Activated CD8-positive, alpha-beta T cell treated with anti-CD3 and anti-CD28 coated beads for 36 hours (primary cell): ENCODE data around the gene ABCD1. TPM values are rescaled to one million over a fixed set of nuclear protein-coding genes. Genes with fewer than 3 reads are reported as not detected.
A peak's percentile ranks its signal among the peaks of the same experiment; 100 is the strongest.
"Not testable (repeated sequence)": the region's sequence is repeated elsewhere in the genome, so short reads cannot be mapped to it uniquely, and the experiment has no call there.

Experiments
- ATAC-seq: fragments of 200-7000 bp; cut with Tn5 transposase; one replicate; pipeline ENCODE4 v1.10.0; 2021; ENCODE audit warnings: mild to moderate bottlenecking, moderate library complexity
- CTCF ChIA-PET: fragments of 350-600 bp; sonication (Branson Sonifier 250); formaldehyde crosslinking; loops from one replicate; lab custom pipeline; 2021; ENCODE audit warnings: antibody characterized with exemption; lab: Charles Lee
- POLR2A ChIA-PET: fragments of 350-600 bp; sonication (Branson Sonifier 250); formaldehyde crosslinking; loops from one replicate; lab custom pipeline; 2021; ENCODE audit warnings: antibody characterized with exemption; lab: Charles Lee
- DNase-seq: peaks from one replicate; pipeline ENCODE4 v3.0.0-alpha.2; 2020
- H3K27ac Mint-ChIP-seq: one replicate; pipeline ENCODE4 v1.8.0; 2021; ENCODE audit warnings: mild to moderate bottlenecking, mixed read lengths
- H3K27me3 Mint-ChIP-seq: one replicate; pipeline ENCODE4 v1.8.0; 2021; ENCODE audit warnings: mixed read lengths
- H3K36me3 Mint-ChIP-seq: one replicate; pipeline ENCODE4 v1.8.0; 2021; ENCODE audit warnings: low read depth, mixed read lengths
- H3K4me1 Mint-ChIP-seq: one replicate; pipeline ENCODE4 v1.8.0; 2021; ENCODE audit warnings: low read depth, mixed read lengths
- H3K4me3 Mint-ChIP-seq: one replicate; pipeline ENCODE4 v1.8.0; 2021; ENCODE audit warnings: mild to moderate bottlenecking, moderate library complexity, mixed read lengths
- H3K9me3 Mint-ChIP-seq: one replicate; pipeline ENCODE4 v1.8.0; 2021; ENCODE audit warnings: mixed read lengths
- CTCF ChIP-seq: fragments of 200-600 bp; IDR thresholded peaks from one replicate; pipeline ENCODE4 v1.8.0; 2022; ENCODE audit warnings: antibody characterized with exemption, mild to moderate bottlenecking
- intact Hi-C: fragments of 100-400 bp; cut with micrococcal nuclease; formaldehyde crosslinking; loops from one replicate; pipeline ENCODE4 v1.10.0; 2022
- total RNA-seq, 2 experiments: library from RNA; stranded (reverse); gene quantifications; one replicate each; pipeline ENCODE4 v1.2.3, GENCODE V29; 2021

The ABCD1 gene
- 1 to 10 TPM; 3.9 to 4.4 TPM for total RNA-seq

DNA sequence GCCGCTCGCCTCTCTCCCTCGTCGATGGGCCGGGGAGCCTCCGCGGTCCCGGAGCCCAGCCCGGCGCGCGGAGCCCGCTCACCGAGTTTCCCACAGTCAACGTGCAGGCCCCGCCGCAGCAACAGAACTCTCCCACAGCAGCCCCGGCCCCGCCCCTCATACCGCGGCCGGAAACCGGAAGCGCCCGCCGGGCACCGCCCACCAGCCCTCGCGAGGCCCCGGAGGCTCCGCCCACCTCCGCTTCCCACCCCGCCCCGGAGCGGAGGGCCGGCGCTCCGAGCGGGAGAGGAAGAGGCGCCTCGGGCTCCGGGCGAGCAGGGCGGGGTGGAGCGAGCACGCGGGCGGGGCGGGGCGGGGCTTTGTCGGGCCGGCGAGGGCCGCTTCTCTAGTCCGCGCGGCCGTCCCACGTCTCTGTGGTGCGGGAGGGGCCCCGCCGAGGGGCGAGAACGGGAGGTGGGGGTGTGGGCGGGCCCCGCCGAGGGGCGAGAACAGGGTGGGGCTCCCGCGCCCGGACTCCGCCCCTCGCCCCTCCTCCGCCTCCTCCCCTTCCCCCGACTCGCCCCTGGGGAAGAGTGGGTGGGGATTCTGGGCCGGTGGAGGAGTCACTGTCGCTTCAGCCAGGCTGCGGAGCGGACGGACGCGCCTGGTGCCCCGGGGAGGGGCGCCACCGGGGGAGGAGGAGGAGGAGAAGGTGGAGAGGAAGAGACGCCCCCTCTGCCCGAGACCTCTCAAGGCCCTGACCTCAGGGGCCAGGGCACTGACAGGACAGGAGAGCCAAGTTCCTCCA lies at the start of gene ABCD1, which contains the start of gene BCAP31:
TSS of gene ABCD1 (plus strand) at position 605 of the 787 bp plus-strand sequence. CDS start 411 bp downstream, outside the sequence.
TSS of gene BCAP31 (minus strand) at position 136 of the 787 bp plus-strand sequence. CDS start 1,143 bp downstream, outside the sequence.
- Mint-ChIP-seq H3K4me1 (peaks cover 23% of the 10 kb centered on the region), H3K4me3 (peak within 1 kb of the TSS; percentile 89), H3K9me3 (no peaks in the 10 kb centered on the region), H3K27me3 (no peaks in the 10 kb centered on the region), H3K36me3 (peaks cover 20% of the 10 kb centered on the region), H3K27ac (peak within 1 kb of the TSS; percentile 88)
- intact Hi-C loops = no loop called here
- TF ChIP-seq CTCF = no peak
- CTCF ChIA-PET = interaction anchor here (0.7 kb wide), 1 partner anchor 9 kb away, joined by 4 read pairs; no protein-coding TSS in a partner anchor
- DNase-seq (peak; percentile 89), ATAC-seq (peak; percentile 85)
- POLR2A ChIA-PET = no interaction called here

DNA sequence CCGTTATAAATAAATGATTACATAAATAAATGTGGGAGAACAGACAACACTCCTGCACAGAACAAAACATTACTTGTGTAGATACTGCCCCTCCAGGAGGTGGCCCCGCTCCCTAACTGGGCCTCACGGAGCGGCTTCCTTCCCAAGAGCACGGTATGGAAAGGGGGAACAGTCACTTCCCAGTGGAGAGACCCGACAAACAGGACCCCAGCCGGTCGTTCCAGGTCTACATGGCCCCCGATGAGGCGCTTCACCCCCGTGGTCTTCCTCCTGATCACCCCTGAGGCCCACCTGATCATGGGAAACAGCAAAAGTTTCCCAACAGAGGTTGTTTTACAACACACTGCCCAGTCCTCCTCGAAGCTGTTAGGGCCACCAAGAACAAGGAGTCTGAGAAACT lies 43.5 kb upstream of the ABCD1 start:
- no peaks in the 10 kb centered on the region for H3K9me3 Mint-ChIP-seq
- H3K27ac Mint-ChIP-seq = no peak overlapping the region
- TF ChIP-seq CTCF = no peak
- ChIA-PET POLR2A (no interaction called here), CTCF (no interaction called here)
- intact Hi-C loops = no loop called here
- no peak overlapping the region for H3K4me3 Mint-ChIP-seq
- peaks cover 5% of the 10 kb centered on the region for H3K27me3 Mint-ChIP-seq
- H3K36me3 Mint-ChIP-seq = no peaks in the 10 kb centered on the region
- DNase-seq = no peak
- no peak for ATAC-seq
- H3K4me1 Mint-ChIP-seq = no peaks in the 10 kb centered on the region

DNA sequence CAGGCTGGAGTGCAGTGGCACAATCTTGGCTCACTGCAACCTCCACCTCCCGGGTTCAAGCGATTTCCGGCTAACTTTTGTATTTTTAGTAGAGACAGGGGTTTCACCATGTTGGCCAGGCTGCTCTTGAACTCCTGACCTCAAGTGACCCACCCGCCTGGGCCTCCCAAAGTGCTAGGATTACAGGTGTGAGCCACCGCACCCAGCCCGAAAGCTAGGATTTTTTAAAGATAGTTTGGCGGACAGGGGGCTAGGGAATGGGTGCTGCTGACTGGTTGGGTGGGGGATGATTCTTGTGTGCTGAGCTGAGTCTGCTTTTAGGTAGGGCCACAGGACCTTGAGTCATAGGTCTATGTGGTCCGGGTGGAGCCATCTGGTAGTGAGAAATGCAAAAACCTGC lies 41.2 kb upstream of the ABCD1 start:
- H3K4me1 Mint-ChIP-seq, intact Hi-C loops, H3K9me3 Mint-ChIP-seq, ATAC-seq, H3K36me3 Mint-ChIP-seq, DNase-seq, H3K27ac Mint-ChIP-seq, H3K27me3 Mint-ChIP-seq, H3K4me3 Mint-ChIP-seq, POLR2A ChIA-PET: not testable (repeated sequence)
- CTCF ChIA-PET = interaction anchor here (0.9 to 2.1 kb wide), 2 partner anchors 15 to 144 kb away, joined by 3 to 7 read pairs; no protein-coding TSS in a partner anchor

DNA sequence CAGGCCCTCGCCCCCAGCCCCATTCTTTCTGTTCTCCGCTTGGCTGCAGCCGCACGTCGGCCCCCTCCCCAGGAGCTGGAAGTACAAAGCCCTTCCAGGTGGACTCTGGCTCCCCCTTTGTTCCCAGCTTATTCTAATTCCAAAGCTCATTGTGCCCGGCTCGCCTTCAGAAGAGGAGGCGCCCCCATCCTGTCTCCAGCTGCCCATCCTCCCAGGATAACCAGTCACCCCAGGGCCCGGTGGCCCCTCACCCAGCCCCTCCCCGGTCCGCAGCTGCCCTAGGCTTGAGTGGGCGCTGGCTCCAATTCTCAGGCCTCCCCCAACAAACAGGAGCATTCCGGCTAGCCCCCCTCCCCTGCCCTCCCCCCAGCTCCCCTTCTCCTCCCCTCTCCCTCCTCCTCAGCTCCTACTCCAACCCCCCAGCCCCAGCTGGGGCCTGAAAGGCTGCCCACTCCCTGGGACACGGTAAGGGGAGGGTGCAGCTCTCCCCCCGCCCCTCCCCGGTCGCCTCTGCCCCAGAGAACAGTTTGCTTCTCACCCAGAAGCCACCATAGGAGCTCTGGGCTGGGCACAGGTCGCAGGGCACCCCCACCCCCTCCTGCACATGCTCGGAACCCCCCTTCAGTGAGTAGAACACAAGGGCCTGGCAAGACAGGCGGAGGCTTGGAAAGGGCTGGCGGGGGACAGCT lies 40.0 kb upstream of the ABCD1 start:
- POLR2A ChIA-PET = no interaction called here
- ATAC-seq = no peak

More for the DNA sequence above, 40.0 kb upstream of the ABCD1 start:
- CTCF ChIA-PET = interaction anchor here (0.9 to 2.1 kb wide), 3 partner anchors 17 to 145 kb away, joined by 3 to 7 read pairs (median 4); no protein-coding TSS in a partner anchor
- Mint-ChIP-seq H3K27me3 (peaks cover 6% of the 10 kb centered on the region), H3K4me1 (no peaks in the 10 kb centered on the region), H3K9me3 (no peaks in the 10 kb centered on the region), H3K27ac (no peak overlapping the region), H3K4me3 (no peak overlapping the region), H3K36me3 (no peaks in the 10 kb centered on the region)
- no peak for DNase-seq
- intact Hi-C loops = no loop called here
- TF ChIP-seq CTCF = no peak
